Measurements from ENCODE around the gene POLR1H.

- no peak for TF ChIP-seq EP300 (IDR thresholded peaks at IDR 0.05)
- no peak for TF ChIP-seq CTCF (IDR thresholded peaks at IDR 0.05)
- no peak for TF ChIP-seq POLR2A (IDR thresholded peaks at IDR 0.05)
Observed at GRCh38 chr6:30041221-30041620, 19.8 kb upstream of the POLR1H start.
